Left colon (tissue), 2 donors: ENCODE measurements around the gene ECSIT. TPM values are rescaled to one million over a fixed set of nuclear protein-coding genes. Genes with fewer than 3 reads are reported as not detected.

ENCODE experiments used
- ATAC-seq: fragments of 200-7000 bp; cut with Tn5 transposase; one replicate; pipeline ENCODE4 v1.9.1; 2020; ENCODE audit warnings: mild to moderate bottlenecking, moderate library complexity
- DNase-seq, 2 donors: peaks; one replicate each; pipeline ENCODE4 v3.0.0-alpha.2; 2020
- intact Hi-C, 2 donors: fragments of 100-400 bp; cut with DNase I in 1 of 2; cut with micrococcal nuclease in 1 of 2; formaldehyde crosslinking; loops; one replicate each; pipeline versions ENCODE4 v1.11.2 to v1.14.0; 2022; cut with DNase I, micrococcal nuclease
- total RNA-seq, 2 donors: library from RNA; stranded (reverse); fragmentation: NEBNext Ultra II Directional; extraction: Animal tissue kit (Norgen Biotek cat#: 25700); gene quantifications; one replicate each; pipeline ENCODE4 v1.2.1, GENCODE V29; 2021
- donor health status: DM: no; HTN: no; CAD: no.
- donor health status: DM: yes; HTN: yes; CAD: no.

ECSIT gene
- total RNA-seq, 2 donors from 2014 or later: 52.8 to 64.5 TPM

- ATAC-seq (no peak), DNase-seq (no peak)
- intact Hi-C loops: no loop called here
Observed at GRCh38 chr19:11507370-11508078, 21.4 kb downstream of the ECSIT start.

DNA sequence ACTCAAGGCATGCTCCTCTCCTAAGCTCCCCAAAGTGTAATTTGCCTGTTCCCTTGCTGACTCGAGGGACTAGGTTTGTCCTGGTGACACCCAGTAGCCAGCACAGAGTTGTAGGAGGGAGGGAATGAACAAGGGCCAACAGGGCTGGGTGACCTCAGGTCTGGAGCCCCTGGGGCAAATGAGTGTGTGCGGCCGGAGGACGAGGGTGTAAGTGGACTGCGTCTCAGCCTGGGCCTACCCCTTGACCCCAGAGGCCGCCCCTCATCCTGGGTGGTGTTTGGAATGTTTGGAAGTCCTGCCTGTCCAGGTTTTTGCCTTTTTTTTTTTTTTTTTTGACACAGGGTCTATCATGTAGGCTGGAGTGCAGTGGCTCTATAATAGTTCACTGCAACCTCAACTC lies 22.0 kb downstream of the ECSIT start:
- ATAC-seq (no peak), DNase-seq (no peak)
- intact Hi-C loops: no loop called here

DNA sequence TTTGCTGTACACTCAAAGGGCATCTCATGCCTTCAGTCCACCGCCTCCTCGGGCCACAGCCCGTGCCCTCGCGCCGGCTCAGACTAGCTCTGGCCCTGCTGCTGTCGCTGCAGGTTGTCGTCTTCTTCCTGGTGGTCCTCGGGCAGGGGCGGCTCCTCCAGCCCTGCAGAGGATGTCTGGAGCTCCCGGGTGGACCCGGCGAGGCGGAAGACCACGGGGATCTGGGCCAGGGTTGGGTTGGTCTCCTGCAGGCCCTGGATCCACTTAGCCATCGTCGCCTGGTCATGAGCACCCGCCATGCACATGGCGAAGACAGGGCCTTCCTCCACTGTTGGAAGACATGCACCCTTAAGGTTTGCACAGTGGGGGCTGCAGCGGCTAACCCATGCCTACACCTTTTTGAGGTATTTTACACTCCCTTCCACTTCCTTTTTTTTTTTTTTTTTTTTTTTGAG lies 22.8 kb downstream of the ECSIT start:
- intact Hi-C loops: no loop called here
- peak; percentile 39 for ATAC-seq
- DNase-seq: peak in 1 of 2 donors; percentile 28

GRCh38 chr19:11505504-11506100 lies 23.3 kb downstream of the ECSIT start, which contains the start of gene ZNF653:
TSS of gene ZNF653 (minus strand) at chr19:11505839. CDS start at chr19:11505786, 53 bp downstream.
- DNase-seq: peak; percentile 94
- peak; percentile 78 for ATAC-seq
- intact Hi-C loops: no loop called here

DNA sequence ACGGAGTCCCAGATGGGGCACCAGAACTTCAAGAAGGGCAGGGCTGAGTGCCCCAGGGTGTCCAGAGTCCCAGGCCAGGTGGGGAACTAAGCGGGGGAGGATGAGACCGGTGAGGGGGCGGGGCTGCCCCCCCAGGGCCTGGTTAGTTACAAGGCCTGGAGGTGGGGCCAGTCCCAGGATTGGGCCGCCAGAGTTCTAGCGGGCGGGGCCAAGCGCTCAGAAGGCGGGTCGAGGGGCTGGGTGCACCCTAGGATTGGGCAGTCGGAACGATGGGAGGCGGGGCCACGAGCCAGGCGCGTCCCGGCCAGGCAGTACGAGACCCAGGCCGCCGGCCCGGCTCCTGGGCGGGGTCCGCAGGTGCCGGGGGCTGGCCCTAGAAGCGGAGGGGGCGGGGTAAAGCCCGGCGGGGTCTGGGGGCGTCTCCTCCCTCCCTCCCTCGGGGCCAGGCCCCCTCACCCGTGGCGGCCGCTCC lies 23.9 kb downstream of the ECSIT start:
- intact Hi-C loops: no loop called here
- ATAC-seq (peak; percentile 91), DNase-seq (peak; percentile 99)

DNA sequence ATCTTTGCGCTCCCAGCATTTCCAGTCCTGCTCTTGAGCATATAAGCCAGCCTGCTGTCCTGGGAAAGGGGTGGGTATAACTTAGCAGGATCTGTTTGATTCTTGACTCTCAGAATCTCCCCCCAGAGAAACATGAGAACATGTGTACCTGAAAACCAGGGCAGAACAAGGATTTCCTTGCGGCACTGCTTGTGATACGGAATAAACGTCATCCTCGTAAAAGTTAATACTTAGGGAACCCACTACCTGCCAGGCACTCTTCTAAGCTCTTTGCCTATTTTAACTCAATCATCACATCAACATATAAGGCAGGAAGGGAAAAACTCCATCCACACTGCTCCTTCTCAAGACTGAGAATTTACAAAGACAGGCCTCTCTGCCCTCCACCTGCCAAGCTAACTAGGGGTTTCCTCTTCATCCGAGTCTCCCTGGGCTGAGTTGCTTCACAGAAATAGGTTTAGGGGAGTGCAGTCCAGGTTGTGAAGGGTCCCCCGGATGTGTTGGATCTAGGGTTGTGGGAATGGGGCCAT lies 24.4 kb downstream of the ECSIT start:
- ATAC-seq: no peak
- DNase-seq: no peak
- intact Hi-C loops: no loop called here

- ATAC-seq (no peak), DNase-seq (no peak)
- intact Hi-C loops: loop anchor here in 1 of 2 donors (10.0 kb wide), 1 partner anchor 85 kb away; no protein-coding TSS in a partner anchor
Observed at GRCh38 chr19:11499890-11500420, 29.0 kb downstream of the ECSIT start.

DNA sequence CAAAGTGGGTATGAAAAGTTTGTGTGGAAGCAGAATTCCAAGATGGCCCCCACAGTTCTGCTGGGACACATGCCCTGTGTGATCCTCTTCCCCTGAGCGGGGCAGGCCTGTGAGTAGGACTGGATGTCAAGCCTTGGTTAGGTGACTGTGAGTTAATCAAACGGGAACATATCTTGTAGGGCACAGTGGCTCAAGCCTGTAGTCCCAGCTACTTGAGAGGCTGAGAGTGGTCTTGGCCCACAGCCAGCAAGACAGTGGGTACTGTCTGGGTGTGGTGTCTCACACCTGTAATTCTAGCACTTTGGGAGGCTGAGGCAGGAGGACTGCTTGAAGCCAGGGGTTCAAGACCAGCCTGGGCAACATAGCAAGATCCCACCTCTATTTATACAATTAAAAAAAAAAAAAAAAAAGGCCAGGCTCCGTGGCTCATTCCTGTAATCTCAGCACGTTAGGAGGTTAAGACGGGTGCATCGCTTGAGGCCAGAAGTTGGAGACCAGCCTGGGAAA lies 29.7 kb downstream of the ECSIT start:
- no peak for DNase-seq
- intact Hi-C loops: loop anchor here in 1 of 2 donors (10.0 kb wide), 1 partner anchor 86 kb away; no protein-coding TSS in a partner anchor
- no peak for ATAC-seq

- DNase-seq (peak; percentile 62 to 79), ATAC-seq (peak; percentile 84)
- intact Hi-C loops: loop anchor here in 1 of 2 donors (10.0 kb wide), 1 partner anchor 88 kb away; no protein-coding TSS in a partner anchor
Observed at GRCh38 chr19:11496391-11497163, 32.4 kb downstream of the ECSIT start.

GRCh38 chr19:11495885-11496284 lies 33.0 kb downstream of the ECSIT start:
- no peak for ATAC-seq
- intact Hi-C loops: loop anchor here in 1 of 2 donors (10.0 kb wide), 1 partner anchor 89 kb away; no protein-coding TSS in a partner anchor

DNA sequence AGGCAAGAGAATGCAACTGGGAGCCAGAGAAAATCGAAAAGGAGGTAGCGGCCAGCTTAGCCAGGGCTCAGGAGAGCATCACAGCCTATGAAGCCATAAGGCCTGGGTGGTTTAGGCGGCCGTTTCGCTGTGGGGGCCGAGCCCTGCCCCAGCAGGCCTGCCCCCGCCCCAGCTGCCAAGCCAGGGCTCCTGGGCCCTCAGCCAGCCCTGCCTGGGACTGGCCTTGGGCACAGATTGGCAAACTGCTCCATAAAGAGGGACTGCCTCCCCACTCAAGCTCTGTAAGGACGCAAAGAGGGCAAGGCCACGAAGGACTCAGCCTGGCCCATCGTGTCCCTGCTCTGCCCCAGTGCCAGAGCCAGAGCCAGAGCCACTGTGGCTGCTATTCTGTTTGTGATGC lies 33.5 kb downstream of the ECSIT start:
- intact Hi-C loops: loop anchor here in 1 of 2 donors (10.0 kb wide), 1 partner anchor 89 kb away; no protein-coding TSS in a partner anchor
- DNase-seq: no peak

More at GRCh38 chr19:11495885-11496284, 33.0 kb downstream of the ECSIT start:
- DNase-seq: no peak

DNA sequence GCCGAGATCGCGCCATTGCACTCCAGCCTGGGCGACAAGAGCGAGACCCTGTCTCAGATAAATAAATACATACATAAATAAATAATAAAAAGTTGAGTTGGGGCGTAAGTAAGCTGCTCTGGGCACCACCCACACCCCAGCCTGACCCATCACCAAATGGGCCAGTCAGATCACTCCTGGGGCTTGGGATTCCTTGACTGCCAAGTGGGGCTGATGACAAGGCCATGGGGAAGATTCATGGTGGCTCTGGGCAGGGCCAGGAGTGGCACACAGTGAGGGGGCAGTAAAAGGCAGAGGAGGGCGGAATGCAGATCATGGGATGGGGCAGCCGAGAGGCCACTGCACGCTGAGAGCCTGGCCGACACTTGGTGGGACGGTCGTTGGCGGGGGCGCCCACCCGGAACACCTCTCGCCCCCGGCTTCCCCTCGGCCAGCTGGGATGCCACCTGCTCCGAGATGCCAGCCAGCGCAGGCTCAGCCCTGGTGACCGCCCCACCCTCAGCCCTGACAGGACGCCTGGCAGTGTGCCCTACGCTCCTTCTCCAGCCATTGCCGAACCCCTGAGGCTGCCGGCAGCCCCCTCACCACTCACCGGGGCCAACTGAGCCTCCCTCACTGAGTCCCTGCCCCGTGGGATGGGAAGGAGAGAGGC lies 34.2 kb downstream of the ECSIT start:
- intact Hi-C loops: loop anchor here in 1 of 2 donors (10.0 kb wide), 1 partner anchor 90 kb away; no protein-coding TSS in a partner anchor
- ATAC-seq (no peak), DNase-seq (no peak)

More for the DNA sequence above, 33.5 kb downstream of the ECSIT start:
- no peak for ATAC-seq

DNA sequence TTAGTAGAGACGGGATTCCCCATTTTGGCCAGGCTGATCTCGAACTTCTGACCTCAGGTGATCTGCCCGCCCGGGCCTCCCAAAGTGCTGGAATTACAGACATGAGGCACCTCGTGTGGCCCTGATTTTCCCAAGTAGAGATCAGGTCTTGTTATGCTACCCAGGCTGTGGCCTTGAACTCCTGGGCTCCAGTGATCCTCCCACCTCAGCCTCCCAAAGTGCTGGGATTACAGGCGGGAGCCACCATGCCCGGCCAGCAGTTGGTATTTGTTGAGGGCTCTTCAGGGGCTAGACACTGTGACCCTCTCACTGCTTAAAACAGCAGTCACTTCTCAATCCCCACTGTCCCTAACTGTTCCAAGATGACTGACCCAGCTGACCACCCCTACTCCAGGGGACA lies 39.6 kb downstream of the ECSIT start:
- intact Hi-C loops: loop anchor here in 1 of 2 donors (10.0 kb wide), 1 partner anchor 195 kb away; the partner anchor contains the start of gene TSPAN16
- DNase-seq (no peak), ATAC-seq (no peak)

DNA sequence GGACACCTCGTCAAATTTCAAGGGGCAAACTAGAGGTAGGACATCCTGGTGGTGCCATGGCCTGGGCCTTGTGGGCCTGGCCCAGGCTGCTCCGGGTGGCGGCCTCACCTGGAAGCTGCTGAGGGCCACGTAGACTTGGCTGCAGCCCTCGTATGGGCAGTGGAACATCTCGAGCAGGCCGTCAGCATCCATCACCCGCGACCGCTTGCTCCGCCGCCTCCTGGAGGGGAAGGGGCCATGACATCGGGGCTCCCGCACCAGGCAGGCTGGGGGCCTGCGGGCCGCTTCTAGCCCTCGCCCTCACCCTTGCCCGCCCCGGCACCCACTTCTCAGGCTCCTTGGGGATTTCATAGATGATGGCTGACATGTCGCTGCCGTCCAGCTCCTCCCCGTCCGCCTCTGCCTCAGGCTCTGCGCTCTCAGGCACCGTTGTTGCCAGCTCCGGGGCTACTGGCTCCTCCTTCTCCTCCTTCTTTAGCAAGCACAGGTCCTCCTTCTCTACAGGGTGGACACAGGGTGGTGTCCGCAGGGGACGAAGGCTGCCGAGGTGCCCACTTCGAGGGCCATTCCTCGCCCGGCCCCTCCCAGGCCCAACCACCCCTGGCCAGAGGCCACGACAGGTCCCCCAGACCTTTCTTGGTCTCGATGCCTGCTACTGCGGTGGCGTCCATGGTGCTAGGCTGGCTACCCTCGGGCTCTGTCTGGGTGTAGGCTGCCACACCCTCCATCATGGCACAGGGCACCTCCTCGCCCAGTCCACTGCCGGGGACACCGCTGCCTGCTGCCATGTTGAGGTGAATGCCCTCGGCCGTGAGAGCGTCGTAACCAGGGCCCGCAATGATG lies 42.1 kb downstream of the ECSIT start:
- no peak for DNase-seq
- intact Hi-C loops: loop anchor here in 1 of 2 donors (10.0 kb wide), 1 partner anchor 192 kb away; the partner anchor contains the start of gene TSPAN16
- no peak for ATAC-seq

- no peak for DNase-seq
- ATAC-seq: no peak
- intact Hi-C loops: loop anchor here in 1 of 2 donors (10.0 kb wide), 1 partner anchor 191 kb away; the partner anchor contains the start of gene TSPAN16
Observed at GRCh38 chr19:11485245-11485837, 43.6 kb downstream of the ECSIT start.
